HG02885 (cell line): Measurements from ENCODE around the gene BIRC7.

Source experiments
- ATAC-seq: cut with Tn5 transposase; IDR thresholded peaks from one replicate; pipeline ENCODE4 v1.9.1; 2021; ENCODE audit warnings: mild to moderate bottlenecking; ENCODE audit not compliant: unreplicated experiment, poor library complexity

BIRC7 gene

GRCh38 chr20:63277466-63278272 is 42.0 kb downstream of the BIRC7 start:
- no peak for ATAC-seq

GRCh38 chr20:63278661-63279060 is 43.0 kb downstream of the BIRC7 start:
- no peak for ATAC-seq

- no peak for ATAC-seq
Observed at GRCh38 chr20:63279931-63280330, 44.2 kb downstream of the BIRC7 start.

- ATAC-seq, result no peak
Observed at GRCh38 chr20:63280371-63280770, 44.7 kb downstream of the BIRC7 start.

- ATAC-seq, result no peak
Observed at GRCh38 chr20:63280929-63281545, 45.3 kb downstream of the BIRC7 start.

- no peak for ATAC-seq
Observed at GRCh38 chr20:63281742-63282665, 46.3 kb downstream of the BIRC7 start.

- ATAC-seq, result no peak
Observed at GRCh38 chr20:63282946-63283345, 47.2 kb downstream of the BIRC7 start.

GRCh38 chr20:63283397-63284082 is 47.8 kb downstream of the BIRC7 start:
- no peak for ATAC-seq

- ATAC-seq, result no peak
Observed at GRCh38 chr20:63284083-63284440, 48.4 kb downstream of the BIRC7 start.

GRCh38 chr20:63284544-63284949 is 48.8 kb downstream of the BIRC7 start:
- no peak for ATAC-seq

- no peak for ATAC-seq
Observed at GRCh38 chr20:63284981-63285524, 49.3 kb downstream of the BIRC7 start.

- no peak for ATAC-seq
Observed at GRCh38 chr20:63285636-63286615, 50.2 kb downstream of the BIRC7 start.

- no peak for ATAC-seq
Observed at GRCh38 chr20:63286781-63287696, 51.3 kb downstream of the BIRC7 start.

GRCh38 chr20:63287697-63288580 is 52.2 kb downstream of the BIRC7 start:
- no peak for ATAC-seq

- ATAC-seq, result no peak
Observed at GRCh38 chr20:63288581-63289251, 53.0 kb downstream of the BIRC7 start.

GRCh38 chr20:63289311-63290135 is 53.8 kb downstream of the BIRC7 start:
- no peak for ATAC-seq
